ENCODE results near the gene ZNF343. TPM values are rescaled to one million over a fixed set of nuclear protein-coding genes. Genes with fewer than 3 reads are reported as not detected.
A peak's percentile ranks its signal among the peaks of the same experiment; 100 is the strongest.

ZNF343 gene
- total RNA-seq (3.8 TPM), polyA plus RNA-seq (1 to 10 TPM; 2.5 to 4.8 (median 3.3) TPM)

- peak; percentile 94 for ATAC-seq (ENCODE audit: low read depth in 2 of 2)
- peaks cover 16% of the 10 kb centered on the region for H3K27me3 ChIP-seq (ENCODE audit: control insufficient read depth, insufficient read depth, low read length)
- peak within 1 kb of the TSS; percentile 96 to 99 (median 97) for H3K27ac Mint-ChIP-seq
- H3K4me1 Mint-ChIP-seq, result peaks cover 0 to 33% (median 14%) of the 10 kb centered on the region in 4 donors
- no peaks in the 10 kb centered on the region for H3K36me3 ChIP-seq (ENCODE audit: control insufficient read depth, insufficient read depth, low read length)
- H3K27ac ChIP-seq (ENCODE audit: insufficient read depth, low read length, poor library complexity, severe bottlenecking), result peak within 1 kb of the TSS; percentile 66
- peaks cover 5% of the 10 kb centered on the region for H3K36me3 Mint-ChIP-seq
- peak within 1 kb of the TSS; percentile 96 for H3K4me3 ChIP-seq (ENCODE audit: low read depth, low read length)
- H3K27me3 Mint-ChIP-seq, result peaks cover 32% of the 10 kb centered on the region
- peaks cover 16% of the 10 kb centered on the region for H3K4me1 ChIP-seq (ENCODE audit: control insufficient read depth, insufficient read depth, low read length, poor library complexity, severe bottlenecking)
- no peaks in the 10 kb centered on the region for H3K9me3 Mint-ChIP-seq
- DNase-seq, result peak; percentile 72 to 92 (median 84)
- no peaks in the 10 kb centered on the region for H3K9me3 ChIP-seq (ENCODE audit: control insufficient read depth in 2 of 2, low read length in 2 of 2)
- peak within 1 kb of the TSS; percentile 93 to 100 (median 100) for H3K4me3 Mint-ChIP-seq
These were observed at the start of gene ZNF343 for GRCh38 chr20:2508631-2509467. Gene ZNF343, minus strand, starts transcription at chr20:2508915. Its CDS starts 15,020 bp downstream, at chr20:2493895.

GRCh38 chr20:2557873-2558580 is 49.3 kb upstream of the ZNF343 start:
- peaks cover 3% of the 10 kb centered on the region for H3K4me1 ChIP-seq (ENCODE audit: control insufficient read depth, insufficient read depth, low read length, poor library complexity, severe bottlenecking)
- Mint-ChIP-seq H3K9me3 (peaks cover 0 to 3% (median 0%) of the 10 kb centered on the region in 7 donors), H3K4me3 (no peak overlapping the region), H3K27ac (no peak overlapping the region), H3K4me1 (no peaks in the 10 kb centered on the region), H3K36me3 (no peaks in the 10 kb centered on the region), H3K27me3 (peaks cover 65% of the 10 kb centered on the region)
- H3K27ac ChIP-seq (ENCODE audit: insufficient read depth, low read length, poor library complexity, severe bottlenecking), result no peak overlapping the region
- H3K27me3 ChIP-seq (ENCODE audit: control insufficient read depth, insufficient read depth, low read length), result peaks cover 34% of the 10 kb centered on the region
- no peak for DNase-seq
- no peak for ATAC-seq (ENCODE audit: low read depth in 2 of 2)
- H3K9me3 ChIP-seq (ENCODE audit: control insufficient read depth in 2 of 2, low read length in 2 of 2), result no peaks in the 10 kb centered on the region
- H3K4me3 ChIP-seq (ENCODE audit: low read depth, low read length), result no peak overlapping the region
- no peaks in the 10 kb centered on the region for H3K36me3 ChIP-seq (ENCODE audit: control insufficient read depth, insufficient read depth, low read length)

- no peaks in the 10 kb centered on the region for H3K9me3 Mint-ChIP-seq
- no peak overlapping the region for H3K27ac ChIP-seq (ENCODE audit: insufficient read depth, low read length, poor library complexity, severe bottlenecking)
- H3K4me3 ChIP-seq (ENCODE audit: low read depth, low read length), result no peak overlapping the region
- H3K36me3 ChIP-seq (ENCODE audit: control insufficient read depth, insufficient read depth, low read length), result no peaks in the 10 kb centered on the region
- H3K4me1 Mint-ChIP-seq, result no peaks in the 10 kb centered on the region
- no peaks in the 10 kb centered on the region for H3K4me1 ChIP-seq (ENCODE audit: control insufficient read depth, insufficient read depth, low read length, poor library complexity, severe bottlenecking)
- no peak overlapping the region for H3K27ac Mint-ChIP-seq
- H3K9me3 ChIP-seq (ENCODE audit: control insufficient read depth in 2 of 2, low read length in 2 of 2), result no peaks in the 10 kb centered on the region
- ATAC-seq (ENCODE audit: low read depth in 2 of 2) (no peak), DNase-seq (no peak)
- H3K36me3 Mint-ChIP-seq, result no peaks in the 10 kb centered on the region
- H3K27me3 Mint-ChIP-seq, result peaks cover 46% of the 10 kb centered on the region
- H3K27me3 ChIP-seq (ENCODE audit: control insufficient read depth, insufficient read depth, low read length), result peaks cover 11% of the 10 kb centered on the region
- H3K4me3 Mint-ChIP-seq, result no peak overlapping the region
These were observed 36.9 kb upstream of the ZNF343 start for GRCh38 chr20:2545594-2545993.

- peaks cover 41% of the 10 kb centered on the region for H3K27me3 Mint-ChIP-seq
- no peak overlapping the region for H3K4me3 ChIP-seq (ENCODE audit: low read depth, low read length)
These were observed 35.5 kb upstream of the ZNF343 start for GRCh38 chr20:2544211-2544610.

GRCh38 chr20:2542361-2542760 is 33.6 kb upstream of the ZNF343 start:
- Mint-ChIP-seq H3K27me3 (peaks cover 37% of the 10 kb centered on the region), H3K4me3 (no peak overlapping the region), H3K36me3 (no peaks in the 10 kb centered on the region), H3K27ac (no peak overlapping the region), H3K4me1 (no peaks in the 10 kb centered on the region), H3K9me3 (no peaks in the 10 kb centered on the region)
- Histone ChIP-seq H3K4me3 (ENCODE audit: low read depth, low read length) (no peak overlapping the region), H3K36me3 (ENCODE audit: control insufficient read depth, insufficient read depth, low read length) (no peaks in the 10 kb centered on the region), H3K9me3 (ENCODE audit: control insufficient read depth in 2 of 2, low read length in 2 of 2) (no peaks in the 10 kb centered on the region), H3K27me3 (ENCODE audit: control insufficient read depth, insufficient read depth, low read length) (peaks cover 8% of the 10 kb centered on the region), H3K4me1 (ENCODE audit: control insufficient read depth, insufficient read depth, low read length, poor library complexity, severe bottlenecking) (no peaks in the 10 kb centered on the region), H3K27ac (ENCODE audit: insufficient read depth, low read length, poor library complexity, severe bottlenecking) (no peak overlapping the region)
- ATAC-seq (ENCODE audit: low read depth in 2 of 2), result no peak
- DNase-seq, result no peak

More at GRCh38 chr20:2544211-2544610, 35.5 kb upstream of the ZNF343 start:
- Histone ChIP-seq H3K9me3 (ENCODE audit: control insufficient read depth in 2 of 2, low read length in 2 of 2) (no peaks in the 10 kb centered on the region), H3K27me3 (ENCODE audit: control insufficient read depth, insufficient read depth, low read length) (peaks cover 8% of the 10 kb centered on the region), H3K4me1 (ENCODE audit: control insufficient read depth, insufficient read depth, low read length, poor library complexity, severe bottlenecking) (no peaks in the 10 kb centered on the region), H3K36me3 (ENCODE audit: control insufficient read depth, insufficient read depth, low read length) (no peaks in the 10 kb centered on the region), H3K27ac (ENCODE audit: insufficient read depth, low read length, poor library complexity, severe bottlenecking) (no peak overlapping the region)
- Mint-ChIP-seq H3K36me3 (no peaks in the 10 kb centered on the region), H3K27ac (no peak overlapping the region), H3K9me3 (no peaks in the 10 kb centered on the region), H3K4me1 (no peaks in the 10 kb centered on the region), H3K4me3 (no peak overlapping the region)
- DNase-seq (no peak), ATAC-seq (ENCODE audit: low read depth in 2 of 2) (no peak)

- H3K9me3 ChIP-seq (ENCODE audit: control insufficient read depth in 2 of 2, low read length in 2 of 2), result no peaks in the 10 kb centered on the region
- Mint-ChIP-seq H3K27me3 (peaks cover 34% of the 10 kb centered on the region), H3K27ac (no peak overlapping the region), H3K4me3 (no peak overlapping the region), H3K9me3 (no peaks in the 10 kb centered on the region), H3K4me1 (no peaks in the 10 kb centered on the region), H3K36me3 (no peaks in the 10 kb centered on the region)
- no peaks in the 10 kb centered on the region for H3K36me3 ChIP-seq (ENCODE audit: control insufficient read depth, insufficient read depth, low read length)
- no peak overlapping the region for H3K4me3 ChIP-seq (ENCODE audit: low read depth, low read length)
- DNase-seq (no peak), ATAC-seq (ENCODE audit: low read depth in 2 of 2) (no peak)
- no peak overlapping the region for H3K27ac ChIP-seq (ENCODE audit: insufficient read depth, low read length, poor library complexity, severe bottlenecking)
- peaks cover 5% of the 10 kb centered on the region for H3K27me3 ChIP-seq (ENCODE audit: control insufficient read depth, insufficient read depth, low read length)
- H3K4me1 ChIP-seq (ENCODE audit: control insufficient read depth, insufficient read depth, low read length, poor library complexity, severe bottlenecking), result no peaks in the 10 kb centered on the region
These were observed 33.2 kb upstream of the ZNF343 start for GRCh38 chr20:2541940-2542339.

GRCh38 chr20:2538931-2539720 is 30.4 kb upstream of the ZNF343 start:
- ATAC-seq (ENCODE audit: low read depth in 2 of 2) (no peak), DNase-seq (no peak)
- Histone ChIP-seq H3K4me3 (ENCODE audit: low read depth, low read length) (no peak overlapping the region), H3K4me1 (ENCODE audit: control insufficient read depth, insufficient read depth, low read length, poor library complexity, severe bottlenecking) (no peaks in the 10 kb centered on the region), H3K27ac (ENCODE audit: insufficient read depth, low read length, poor library complexity, severe bottlenecking) (no peak overlapping the region), H3K36me3 (ENCODE audit: control insufficient read depth, insufficient read depth, low read length) (no peaks in the 10 kb centered on the region), H3K9me3 (ENCODE audit: control insufficient read depth in 2 of 2, low read length in 2 of 2) (no peaks in the 10 kb centered on the region), H3K27me3 (ENCODE audit: control insufficient read depth, insufficient read depth, low read length) (no peaks in the 10 kb centered on the region)
- H3K36me3 Mint-ChIP-seq, result no peaks in the 10 kb centered on the region
- H3K27ac Mint-ChIP-seq, result no peak overlapping the region
- no peak overlapping the region for H3K4me3 Mint-ChIP-seq
- no peaks in the 10 kb centered on the region for H3K9me3 Mint-ChIP-seq
- peaks cover 35% of the 10 kb centered on the region for H3K27me3 Mint-ChIP-seq
- no peaks in the 10 kb centered on the region for H3K4me1 Mint-ChIP-seq
